Mucosa of gallbladder (tissue), 1 donor: ENCODE measurements around the gene VWA3B. TPM values are rescaled to one million over a fixed set of nuclear protein-coding genes. Genes with fewer than 3 reads are reported as not detected.
A peak's percentile ranks its signal among the peaks of the same experiment; 100 is the strongest.
"Not testable (repeated sequence)": the region's sequence is repeated elsewhere in the genome, so short reads cannot be mapped to it uniquely, and the experiment has no call there.

Source experiments
- DNase-seq: peaks from one replicate; pipeline ENCODE4 v3.0.0-alpha.2; 2020; ENCODE audit warnings: low spot score
- total RNA-seq: library from RNA; stranded (reverse); gene quantifications from one replicate; pipeline ENCODE4 v1.2.1, GENCODE V29; 2021
- donor health status: DM: no; HTN: no; CAD: no.

VWA3B gene
- total RNA-seq, 1 donor from 2014 or later = 0.58 TPM

DNA sequence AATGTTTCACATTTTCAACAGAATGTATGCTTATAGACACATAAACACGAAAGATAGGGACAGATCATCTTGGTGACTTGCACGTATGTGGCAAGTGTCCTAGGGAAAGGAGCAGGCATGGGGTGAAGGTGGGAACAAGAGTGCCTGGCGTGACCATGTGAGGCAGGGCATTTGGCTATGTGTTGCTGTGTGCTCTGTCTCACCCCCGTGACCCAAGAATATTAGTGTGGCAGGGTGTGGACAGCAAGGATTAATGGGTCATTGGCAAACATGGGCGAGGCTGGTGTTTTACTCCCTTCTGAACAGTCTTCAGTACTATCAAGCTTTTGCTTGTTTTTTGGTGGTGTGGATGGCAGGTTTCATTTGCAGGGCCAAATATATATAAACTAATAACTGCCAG is 1.3 kb upstream of the VWA3B start:
- DNase-seq = peak; percentile 75

DNA sequence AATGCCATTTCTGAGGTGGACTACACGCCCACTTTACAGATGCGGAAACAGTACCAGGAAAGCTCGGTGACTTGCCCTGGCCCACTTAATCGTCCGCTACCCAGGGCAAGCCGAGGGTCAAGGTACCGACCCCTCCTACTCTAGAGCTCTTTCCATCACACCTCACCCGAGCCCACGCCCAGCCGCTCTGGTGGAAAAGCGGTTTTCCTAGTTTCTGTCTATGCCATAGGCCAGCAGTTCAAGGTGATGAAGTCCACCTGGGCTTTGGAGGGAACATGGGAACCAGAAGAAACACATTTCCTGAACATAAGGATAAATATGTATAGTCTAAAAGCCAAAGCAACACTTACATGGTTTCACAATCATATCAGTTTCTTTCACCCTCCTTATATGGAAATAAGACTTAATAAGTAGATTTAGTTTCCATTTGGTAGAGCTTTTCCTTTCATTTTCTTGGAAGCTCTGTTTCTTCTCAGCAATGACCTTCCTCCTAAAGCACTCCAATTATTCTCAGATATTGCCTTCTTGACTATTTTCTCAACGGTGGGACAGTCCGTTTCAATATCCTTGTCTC is 567 bp downstream of the VWA3B start:
- no peak for DNase-seq

DNA sequence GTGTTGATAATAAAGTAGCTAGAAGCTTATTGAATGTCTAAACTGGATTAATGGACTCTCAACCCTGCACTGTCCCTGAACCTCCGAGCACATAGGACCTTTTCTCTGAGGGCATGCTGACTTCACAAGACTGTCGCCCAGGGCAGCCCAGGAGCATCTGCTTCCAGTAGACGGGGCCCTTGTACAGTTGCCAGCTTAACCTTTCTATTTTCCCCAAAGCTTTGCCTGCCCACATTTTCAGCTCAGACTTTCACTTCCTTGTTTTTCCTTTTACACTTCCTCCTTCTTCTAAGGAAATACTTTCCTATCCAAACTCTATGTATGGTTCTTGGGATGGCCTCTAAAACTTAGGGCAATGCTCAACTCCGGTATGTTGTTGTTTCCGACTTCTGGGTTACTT is 1.3 kb downstream of the VWA3B start:
- DNase-seq = peak; percentile 27

DNA sequence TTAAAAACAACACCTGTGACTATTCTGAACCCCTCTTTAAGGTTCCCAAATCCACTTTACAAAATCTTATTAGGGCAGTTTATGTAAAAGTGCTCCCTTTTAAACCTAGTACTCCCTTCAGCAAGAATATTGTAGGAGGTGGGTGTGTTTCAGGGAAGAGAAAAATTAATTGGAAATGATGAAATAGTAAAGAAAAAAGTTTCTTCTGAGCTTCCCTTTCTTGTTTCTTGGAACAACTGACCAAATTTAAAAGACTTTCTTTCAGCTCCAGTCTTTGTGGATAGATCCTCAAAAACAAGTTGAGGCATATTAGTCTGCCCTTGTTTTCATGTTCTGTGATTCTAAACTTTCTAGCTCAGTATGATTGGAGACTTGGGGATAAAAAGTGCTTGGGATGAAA is 3.0 kb downstream of the VWA3B start:
- no peak for DNase-seq

DNA sequence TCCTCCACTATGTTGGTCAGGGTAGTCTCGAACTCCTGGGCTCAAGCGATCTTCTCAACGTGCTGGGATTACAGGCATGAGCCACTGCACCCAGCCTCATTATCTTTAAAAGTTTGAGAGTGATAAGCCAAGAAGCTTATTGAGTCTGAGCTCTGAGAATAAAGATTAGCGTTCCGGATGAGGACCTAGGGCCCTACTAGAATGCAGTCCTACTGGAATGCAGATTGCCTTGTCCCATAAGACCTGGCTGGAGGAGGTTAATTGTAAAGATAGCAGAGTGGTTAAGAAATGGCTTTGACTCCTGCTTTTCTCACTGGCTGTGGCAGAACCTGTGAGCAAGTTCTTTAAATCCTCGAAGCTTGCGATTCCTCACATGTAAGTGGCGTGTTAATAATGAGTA is 4.0 kb downstream of the VWA3B start:
- DNase-seq = no peak

DNA sequence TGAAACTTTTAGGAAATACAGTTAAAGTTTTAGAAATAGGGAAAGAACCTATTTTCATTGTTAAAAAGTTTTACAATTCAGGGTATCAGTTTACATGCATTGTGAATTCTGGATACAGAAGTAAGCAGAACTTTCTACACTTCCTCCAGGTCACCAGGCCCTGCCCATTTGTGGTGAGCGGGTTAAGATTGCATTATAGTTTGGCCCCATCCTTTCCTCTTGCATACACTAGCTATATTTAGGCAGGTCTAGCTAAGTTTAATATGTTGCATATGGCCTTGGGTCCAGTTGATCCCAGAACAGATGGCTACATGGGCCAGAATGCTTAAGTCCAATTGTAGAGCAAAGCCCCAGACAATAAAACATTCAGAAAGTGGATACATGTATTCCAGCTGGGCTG is 4.8 kb downstream of the VWA3B start:
- no peak for DNase-seq

DNA sequence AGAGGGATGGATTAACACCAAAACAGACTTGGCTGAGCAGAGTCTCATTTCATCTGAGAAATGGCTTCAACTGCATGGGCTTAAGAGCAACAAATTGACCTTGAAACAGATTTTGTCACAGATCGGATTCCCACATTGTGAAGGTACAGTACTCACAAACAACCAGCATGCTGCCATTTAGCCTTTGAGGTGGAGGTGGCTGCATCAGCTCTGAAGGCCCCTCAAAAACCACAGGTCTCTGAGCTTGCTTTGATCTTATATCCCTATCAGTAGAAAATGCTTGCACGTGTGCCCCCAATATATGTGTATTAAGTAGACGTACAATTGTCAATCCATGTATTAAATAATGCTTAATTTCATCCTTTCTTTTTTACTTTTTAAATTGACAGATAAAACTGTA is 6.2 kb downstream of the VWA3B start:
- DNase-seq = no peak

DNA sequence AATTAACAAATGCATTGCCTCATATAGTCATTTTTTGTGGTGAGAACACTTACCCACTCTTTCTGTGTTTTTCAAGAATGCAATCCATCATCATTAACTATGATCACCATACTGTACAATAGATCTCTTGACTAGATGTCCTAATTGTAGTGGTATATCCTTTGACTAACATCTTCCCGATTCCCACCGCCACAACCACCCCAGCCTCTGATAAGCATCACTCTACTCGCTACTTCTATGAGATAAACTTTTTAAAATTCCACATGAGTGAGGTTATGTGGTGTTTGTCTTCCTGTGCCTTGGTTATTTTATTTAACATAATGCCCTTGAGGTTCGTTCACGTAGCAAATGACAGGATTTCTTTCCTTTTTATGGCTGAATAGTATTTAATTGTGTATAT is 6.6 kb downstream of the VWA3B start:
- no peak for DNase-seq

DNA sequence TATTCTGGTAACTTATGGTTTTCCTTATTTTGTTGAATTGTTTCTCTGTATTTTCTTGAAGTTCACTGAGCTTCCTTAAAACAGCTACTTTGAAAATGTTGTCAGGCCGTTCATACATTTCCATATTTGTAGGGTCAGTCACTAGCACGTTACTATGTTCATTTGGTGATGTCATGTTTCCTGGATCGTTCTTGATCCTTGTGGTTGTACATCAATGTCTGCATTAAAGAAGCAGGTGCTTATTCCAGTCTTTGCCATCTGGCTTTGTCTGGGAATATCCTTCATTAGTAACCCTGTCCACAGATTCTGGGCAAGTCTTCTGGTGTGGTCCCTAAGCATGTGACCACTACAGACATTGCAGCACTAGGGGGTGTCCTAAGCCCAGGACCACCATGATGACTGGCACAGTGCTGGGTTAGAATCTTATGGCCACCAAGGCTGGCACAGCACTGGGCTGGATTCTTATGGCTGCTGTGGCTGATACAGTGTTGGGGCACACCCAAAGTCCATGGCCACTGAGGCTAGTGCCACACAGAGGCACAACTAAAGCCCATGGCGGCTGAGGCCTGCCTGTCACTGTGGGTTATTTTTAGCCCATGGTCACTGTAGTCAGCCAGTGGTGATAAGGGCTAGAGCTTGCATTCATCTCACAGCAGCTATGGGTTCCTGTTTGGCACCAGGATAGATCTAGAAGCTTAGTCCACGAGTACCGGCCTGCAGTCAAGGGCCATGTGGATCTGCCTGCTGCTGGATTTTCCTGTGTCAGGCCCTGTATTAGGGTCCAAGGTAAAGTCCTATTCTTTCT is 13.2 kb downstream of the VWA3B start:
- DNase-seq = no peak

DNA sequence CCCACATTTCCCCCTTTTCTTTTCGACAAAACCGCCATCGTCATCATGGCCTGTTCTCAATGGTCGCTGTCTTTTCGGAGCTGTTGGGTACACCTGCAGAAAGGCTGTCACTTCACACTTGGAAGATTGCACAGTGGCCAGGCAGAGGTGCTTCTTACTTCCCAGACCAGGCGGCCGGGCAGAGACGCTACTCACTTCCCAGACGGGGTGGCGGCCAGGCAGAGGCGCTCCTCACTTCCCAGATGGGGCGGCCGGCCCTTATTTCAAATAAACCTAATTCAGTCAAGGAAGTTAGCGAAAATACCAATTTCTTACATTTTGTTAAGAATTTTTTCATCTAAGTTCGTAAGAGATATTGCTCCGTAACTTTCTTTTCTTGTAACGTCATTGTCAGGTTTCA is 15.3 kb downstream of the VWA3B start:
- DNase-seq = not testable (repeated sequence)

DNA sequence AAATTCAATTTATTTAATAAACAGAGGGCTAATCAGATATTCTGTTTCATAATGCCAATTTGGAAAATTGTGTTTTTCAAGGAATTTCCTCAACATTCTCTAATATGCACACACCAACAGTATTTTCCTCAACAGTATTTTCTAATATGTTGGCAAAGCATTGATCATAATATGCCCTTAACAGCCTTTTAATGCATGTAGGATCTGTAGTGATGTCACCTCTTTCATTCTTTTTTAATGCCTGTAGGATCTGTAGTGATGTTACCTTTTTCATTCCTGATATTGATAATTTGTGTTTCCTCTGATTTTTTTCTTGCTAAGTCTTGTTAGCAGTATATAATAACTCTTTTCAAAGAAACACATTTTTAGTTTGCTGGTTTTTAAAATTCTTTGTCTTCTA is 15.9 kb downstream of the VWA3B start:
- no peak for DNase-seq

DNA sequence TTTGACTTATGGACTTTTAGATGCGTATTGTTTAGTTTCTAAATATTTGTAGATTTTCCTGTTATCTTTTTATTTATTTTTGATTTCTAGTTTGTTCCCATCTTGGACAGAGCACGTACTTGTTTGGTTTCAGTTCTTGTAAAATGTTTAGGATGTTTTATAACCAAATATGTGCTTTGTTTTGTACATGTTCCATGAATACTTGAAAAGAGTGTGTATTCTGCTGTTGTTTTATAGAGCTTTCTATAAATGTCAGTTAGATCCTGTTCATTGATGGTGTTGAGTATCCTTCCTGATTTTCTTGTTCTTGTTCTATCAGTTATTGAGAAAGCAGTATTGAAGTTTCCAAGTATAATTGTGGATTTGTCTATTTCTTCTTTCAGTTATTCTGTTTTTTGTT is 21.1 kb downstream of the VWA3B start:
- DNase-seq = no peak

DNA sequence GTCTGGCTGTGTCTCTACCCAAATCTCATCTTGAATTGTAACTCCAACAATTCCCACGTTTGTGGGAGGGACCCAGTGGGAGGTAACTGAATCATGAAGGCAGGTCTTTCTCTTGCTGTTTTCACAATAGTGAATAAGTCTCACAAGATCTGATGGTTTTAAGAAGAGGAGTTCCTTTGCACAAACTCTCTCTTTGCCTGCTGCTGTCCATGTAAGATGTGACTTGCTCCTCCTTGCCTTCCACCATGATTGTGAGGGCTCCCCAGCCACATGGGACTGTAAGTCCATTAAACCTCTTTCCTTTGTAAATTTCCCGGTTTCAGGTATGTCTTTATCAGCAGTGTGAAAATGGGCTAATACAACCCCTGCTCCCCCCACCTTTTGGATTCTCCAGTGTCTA is 23.8 kb downstream of the VWA3B start:
- DNase-seq = no peak

DNA sequence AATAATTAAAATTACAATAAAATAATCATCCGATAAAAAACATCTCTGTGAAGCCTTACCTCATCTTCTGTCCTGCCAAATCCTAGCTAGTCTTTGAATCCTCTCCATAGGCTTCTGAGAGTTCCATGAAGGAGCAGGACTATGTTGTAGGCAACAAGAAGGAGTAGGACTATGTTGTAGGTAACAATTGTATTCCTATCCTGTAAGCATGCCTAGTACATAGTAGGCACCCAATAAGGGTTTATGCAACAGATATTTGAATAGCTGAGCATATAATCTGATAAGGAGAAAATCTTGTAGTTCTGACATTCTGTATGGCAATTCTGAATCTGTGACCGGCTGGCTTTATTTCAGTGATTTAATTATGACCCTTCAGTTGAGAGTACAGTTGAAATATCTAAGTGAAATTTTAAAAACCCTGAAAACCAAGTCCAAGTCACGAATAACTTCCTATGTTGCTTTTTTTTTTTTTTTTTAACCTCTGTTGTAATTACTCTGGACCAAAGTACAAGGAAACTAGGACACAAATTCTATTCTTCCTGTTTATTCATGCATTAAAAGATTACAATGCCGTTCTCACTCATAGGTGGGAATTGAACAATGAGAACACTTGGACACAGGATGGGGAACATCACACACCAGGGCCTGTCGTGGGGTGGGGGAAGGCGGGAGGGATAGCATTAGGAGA is 27.8 kb downstream of the VWA3B start:
- DNase-seq = no peak

DNA sequence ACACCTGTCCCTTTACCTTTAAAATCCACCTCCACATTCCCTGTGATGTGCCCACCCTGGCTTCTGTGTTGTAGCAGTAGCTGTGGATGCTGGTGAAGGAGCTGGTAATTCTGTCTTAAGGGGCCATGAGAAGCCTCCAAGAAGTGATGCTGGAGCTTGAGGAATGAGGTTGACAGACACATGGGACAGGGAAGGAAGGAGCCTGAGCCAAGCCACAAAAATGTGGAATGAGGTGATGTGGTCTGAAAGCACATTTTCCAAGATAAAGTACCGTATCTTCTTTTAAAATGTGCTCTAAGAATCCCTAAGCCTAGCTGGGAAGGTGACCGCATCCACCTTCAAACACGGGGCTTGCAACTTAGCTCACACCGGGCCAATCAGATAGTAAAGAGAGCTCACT is 31.2 kb downstream of the VWA3B start:
- no peak for DNase-seq

DNA sequence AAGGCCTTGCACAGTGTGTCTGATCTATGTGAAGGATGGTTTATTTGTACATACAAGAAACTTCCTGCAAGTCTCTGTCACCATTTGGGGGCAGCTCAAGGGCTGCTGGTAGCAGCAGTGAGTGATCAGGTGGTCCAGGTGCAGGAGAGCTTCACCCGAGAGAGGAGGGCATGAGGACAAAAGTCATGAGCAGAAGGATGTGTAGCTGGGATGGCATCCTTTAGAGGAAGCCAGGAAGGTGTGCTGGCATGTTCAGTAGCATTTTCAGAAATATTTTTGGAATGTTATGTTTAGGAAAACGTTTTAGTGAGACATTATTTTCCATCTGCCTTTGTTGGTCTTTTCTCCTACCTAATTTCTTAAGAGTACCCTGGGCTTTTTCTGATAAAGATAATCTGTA is 31.9 kb downstream of the VWA3B start:
- no peak for DNase-seq

DNA sequence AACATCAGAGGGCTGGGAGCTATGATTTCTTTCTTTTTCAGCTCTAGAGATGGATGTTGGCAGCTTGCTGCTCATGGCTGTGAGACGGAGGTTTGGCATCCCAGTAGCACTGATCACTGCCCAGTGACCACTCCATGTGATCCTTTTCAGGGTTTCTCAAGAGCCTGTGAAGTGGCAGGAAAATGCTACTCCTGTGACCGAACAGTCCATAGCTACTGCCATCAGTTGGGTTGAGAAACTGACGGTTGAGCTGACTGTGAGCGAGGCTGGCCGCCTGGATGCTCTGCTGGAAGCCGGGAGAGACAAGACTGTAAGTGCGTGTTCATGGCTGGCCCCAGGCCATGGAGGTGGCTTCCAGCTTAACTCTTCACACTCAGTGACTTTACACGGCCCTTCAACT is 34.2 kb downstream of the VWA3B start:
- no peak for DNase-seq

DNA sequence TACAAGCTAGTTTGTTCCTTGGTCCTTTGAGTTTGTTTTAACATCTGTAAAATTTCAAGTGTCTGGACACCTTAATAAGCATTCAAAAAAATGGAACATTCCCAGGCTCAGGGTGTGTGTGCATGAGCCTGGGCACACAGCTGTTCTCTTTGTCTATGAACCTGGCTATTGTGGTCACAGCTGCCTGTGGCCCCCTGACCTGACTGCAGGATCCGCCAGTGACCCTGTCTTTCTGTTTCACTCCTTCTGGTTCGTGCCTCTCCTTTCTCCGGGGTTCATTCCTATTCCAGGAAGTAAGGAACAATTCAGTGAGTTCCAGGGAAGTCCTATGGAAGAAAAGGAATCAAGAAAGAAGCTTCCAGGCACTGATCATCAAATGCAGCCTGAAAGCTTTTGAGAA is 35.6 kb downstream of the VWA3B start:
- DNase-seq = no peak

DNA sequence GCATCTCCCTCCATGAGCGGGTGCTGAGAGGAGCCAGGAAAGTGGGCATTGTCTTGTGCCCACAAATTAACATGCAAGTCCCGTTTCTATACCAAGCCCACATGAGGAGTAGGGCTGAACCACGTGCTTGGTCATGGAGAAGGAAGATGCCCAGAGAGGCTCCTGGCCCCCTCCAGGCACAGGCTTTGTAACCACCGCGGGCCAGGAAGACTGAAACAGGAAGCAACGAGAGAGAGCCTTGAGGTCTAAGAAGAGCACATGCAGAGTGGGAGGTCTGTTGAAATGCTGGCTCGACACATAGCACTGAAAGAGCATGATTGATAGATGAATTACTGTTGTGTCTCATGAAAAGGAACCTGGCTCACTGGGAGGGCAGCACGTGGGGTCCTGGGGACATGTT is 36.3 kb downstream of the VWA3B start:
- no peak for DNase-seq

DNA sequence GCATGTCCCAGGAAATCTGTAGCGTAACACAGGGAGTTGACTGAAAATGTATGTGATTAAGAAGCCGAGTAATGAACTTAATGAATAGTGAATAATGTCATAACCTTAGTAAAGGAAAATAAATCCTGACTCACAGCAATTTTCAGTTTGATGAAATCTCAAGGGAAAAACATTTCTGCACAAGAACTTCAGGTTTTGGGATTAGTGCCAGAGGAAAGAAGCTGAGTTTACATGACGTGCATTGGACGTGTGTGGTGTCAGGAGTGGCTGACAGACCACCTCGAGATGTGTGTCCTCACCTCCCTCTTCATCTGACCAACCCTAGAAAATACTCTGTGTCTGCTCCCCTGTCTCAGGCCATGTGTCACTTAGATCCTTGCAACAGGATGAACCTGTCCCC is 39.1 kb downstream of the VWA3B start:
- no peak for DNase-seq

DNA sequence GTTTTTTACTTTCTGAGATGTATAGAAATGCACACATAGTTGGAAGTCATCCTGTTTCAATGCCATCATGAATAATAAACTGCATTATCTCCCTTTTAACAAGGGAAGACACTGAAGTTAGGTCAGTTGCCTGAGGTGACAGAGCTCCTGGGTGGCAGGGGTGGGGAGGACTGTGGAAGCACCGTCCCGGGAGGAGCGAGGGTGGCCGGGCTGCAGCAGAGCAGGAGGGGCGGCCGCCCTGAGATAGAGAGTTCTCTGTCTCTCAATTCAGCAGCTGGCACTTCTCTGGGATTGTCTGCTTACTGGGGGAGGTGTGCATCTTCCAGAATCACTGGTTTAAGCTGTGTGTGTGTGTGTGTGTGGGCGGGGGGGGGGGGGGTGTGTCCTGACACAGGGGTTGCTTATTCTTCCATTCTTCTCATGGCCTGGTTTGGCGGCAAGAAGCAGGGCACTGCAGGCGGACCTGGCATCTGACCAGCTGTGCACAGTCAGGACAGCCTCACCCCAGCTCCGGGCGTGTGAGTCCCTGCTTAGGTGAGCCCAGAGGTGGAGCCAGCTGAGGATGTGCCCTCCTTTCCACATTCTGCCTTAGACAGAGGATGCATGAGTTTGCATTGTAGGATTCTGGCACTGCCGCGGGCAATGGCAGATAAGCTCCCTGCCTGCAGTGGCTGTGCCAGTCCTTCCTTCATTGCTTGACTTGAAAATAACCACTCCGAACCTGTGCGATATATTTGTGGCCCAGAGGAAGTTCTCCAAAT is 40.4 kb downstream of the VWA3B start:
- no peak for DNase-seq

DNA sequence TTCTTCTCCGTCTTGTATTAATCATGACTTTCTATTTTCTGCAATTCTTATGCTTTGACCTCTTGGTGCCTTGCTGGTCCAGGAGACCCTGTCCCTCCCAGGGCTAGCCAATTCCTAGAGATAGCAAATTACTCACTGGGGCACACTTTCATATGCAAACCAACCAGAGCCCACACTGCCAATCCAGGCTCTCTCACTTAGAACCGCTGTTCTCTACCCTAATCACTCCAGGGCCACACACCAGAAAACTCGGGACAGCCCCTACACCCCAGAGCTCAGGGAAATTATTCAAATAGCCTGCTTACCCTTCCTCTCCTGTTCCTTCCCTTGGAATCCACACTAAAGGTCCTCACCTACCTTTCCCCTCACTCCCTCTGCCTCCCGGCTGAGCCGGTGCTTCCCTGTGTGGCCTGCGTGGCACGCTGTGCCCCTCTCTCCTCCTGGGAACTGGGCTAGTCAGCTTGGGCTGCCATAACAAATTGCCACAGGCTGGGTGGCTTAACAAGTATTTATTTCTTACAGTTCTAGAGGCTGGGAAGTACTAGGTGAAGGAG is 41.7 kb downstream of the VWA3B start:
- DNase-seq = no peak
